GM12872 (cell line): ENCODE results near the gene IFT43.

Experiments
- TF ChIP-seq, protein P1 (sequence below): IDR thresholded peaks from 3 replicates; pipeline ENCODE4 v1.5.1; 2011; ENCODE audit warnings: low read depth, mild to moderate bottlenecking, low read length, moderate library complexity; ENCODE audit not compliant: insufficient read depth

IFT43 gene

DNA sequence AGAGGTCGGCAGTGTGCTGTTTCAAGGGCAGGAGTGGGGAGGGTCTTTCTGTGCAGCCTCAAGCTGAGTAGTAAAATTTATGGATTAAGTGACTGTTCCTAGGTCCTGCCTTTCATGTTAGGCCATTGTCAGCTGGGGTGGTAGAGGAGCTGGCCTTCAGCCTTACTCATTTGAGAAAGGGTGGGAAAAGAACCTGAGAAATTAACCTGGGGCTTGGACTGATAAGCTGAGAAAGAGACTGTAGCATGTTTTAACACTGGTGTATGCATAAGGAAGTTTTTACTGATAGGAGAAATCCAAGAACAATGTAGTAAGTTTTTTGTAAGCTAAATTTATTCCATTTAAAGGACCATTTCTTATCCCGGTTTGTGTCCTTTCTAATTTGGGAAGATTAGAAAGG, 20.7 kb downstream of the IFT43 start:
- TF ChIP-seq, protein P1, sequence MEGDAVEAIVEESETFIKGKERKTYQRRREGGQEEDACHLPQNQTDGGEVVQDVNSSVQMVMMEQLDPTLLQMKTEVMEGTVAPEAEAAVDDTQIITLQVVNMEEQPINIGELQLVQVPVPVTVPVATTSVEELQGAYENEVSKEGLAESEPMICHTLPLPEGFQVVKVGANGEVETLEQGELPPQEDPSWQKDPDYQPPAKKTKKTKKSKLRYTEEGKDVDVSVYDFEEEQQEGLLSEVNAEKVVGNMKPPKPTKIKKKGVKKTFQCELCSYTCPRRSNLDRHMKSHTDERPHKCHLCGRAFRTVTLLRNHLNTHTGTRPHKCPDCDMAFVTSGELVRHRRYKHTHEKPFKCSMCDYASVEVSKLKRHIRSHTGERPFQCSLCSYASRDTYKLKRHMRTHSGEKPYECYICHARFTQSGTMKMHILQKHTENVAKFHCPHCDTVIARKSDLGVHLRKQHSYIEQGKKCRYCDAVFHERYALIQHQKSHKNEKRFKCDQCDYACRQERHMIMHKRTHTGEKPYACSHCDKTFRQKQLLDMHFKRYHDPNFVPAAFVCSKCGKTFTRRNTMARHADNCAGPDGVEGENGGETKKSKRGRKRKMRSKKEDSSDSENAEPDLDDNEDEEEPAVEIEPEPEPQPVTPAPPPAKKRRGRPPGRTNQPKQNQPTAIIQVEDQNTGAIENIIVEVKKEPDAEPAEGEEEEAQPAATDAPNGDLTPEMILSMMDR: no peak

DNA sequence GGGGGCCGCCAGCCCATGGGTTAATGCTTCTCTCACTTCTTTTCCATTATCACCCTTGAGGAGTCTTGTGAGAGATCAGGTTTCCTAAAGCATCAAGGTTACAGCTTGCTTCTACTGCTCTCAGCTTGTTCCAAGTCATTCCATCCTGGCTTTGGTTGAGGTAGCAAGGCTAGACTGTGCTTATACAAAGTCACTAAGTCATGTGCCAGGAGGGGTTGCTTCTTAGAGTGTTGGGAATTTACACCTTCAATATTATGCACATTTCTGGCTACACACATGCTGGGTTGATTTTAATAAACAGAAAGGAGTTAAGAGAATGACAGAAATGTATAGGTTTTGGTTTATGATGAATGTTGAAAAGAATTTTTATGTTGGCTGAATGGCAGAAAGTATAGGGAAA, 21.8 kb downstream of the IFT43 start:
- TF ChIP-seq, protein P1: no peak

DNA sequence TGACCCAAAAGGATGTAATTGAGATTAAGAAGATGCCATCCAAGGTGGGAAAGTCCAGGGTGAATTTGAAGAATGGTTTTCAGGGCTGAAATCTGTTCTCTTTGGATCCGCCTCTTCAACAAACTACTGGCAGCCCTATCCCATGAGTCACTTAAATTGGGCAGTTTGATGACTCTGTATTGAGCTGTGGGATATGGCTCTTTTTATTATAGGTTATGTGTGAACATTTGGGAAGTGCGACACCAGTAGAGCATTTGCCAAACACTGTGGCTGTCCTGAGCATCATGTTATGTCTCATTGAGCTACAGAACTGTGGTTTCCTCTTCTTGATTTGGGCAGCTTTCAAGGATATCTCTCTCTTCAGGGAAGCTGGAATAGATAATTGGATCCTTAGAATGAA, 22.3 kb downstream of the IFT43 start:
- TF ChIP-seq, protein P1: no peak

DNA sequence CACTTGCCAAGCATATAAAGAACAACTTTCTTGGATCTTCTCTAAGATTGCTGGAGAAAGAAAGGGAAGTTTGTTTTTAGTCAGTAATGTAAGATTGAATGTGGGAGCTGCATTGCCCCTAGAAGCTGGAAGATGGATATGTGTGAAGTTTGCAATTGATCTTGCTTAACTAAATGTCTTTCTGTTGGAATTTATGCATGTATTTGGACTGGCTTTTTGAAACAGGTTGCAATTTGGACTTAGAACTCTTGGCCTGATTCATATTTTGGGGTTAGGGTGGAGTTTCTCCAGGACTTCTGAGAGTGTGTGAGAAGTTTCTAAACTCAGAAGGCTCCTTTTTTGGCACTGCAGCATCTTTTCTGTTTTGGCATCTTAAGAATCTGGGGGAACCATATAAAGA, 26.4 kb downstream of the IFT43 start:
- TF ChIP-seq, protein P1: no peak

DNA sequence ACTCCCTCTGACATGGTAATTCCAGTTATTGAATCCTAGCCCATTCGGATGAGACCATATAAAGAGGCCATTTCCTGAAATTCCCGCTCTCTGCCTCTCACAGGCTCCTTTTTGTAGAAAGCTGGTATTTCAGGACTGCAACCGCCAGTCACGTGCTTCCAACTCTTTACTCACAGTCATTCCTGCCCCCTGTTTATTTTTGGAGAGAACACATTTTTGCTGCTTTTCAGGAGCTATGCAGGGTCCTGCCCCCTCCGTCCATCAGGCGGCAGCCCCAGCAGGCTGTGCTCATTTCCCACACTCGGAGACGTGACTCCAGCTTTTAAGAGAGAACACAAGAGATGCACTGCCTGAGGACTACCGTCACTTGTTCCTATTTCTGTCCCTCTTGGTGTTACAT, 26.8 kb downstream of the IFT43 start:
- TF ChIP-seq, protein P1: no peak

DNA sequence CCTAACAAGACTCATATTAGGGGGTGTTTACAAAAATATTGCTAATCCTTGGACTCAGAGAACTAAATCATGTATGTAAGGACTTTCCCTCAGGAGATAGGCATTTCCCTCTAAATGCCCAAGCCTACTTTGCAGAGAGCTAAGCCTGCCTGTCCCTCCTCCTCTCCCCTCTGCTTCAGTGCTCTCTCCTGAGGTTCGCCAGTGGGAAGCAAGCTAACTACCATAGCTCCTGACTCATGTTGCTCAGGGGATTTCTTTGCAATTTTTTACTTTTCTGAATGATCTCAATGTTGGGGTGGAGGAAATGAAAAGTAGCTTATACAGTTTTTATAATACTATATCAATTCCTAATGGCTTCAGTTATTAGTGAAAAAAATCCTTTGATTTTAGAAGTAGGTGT, 29.6 kb downstream of the IFT43 start:
- TF ChIP-seq, protein P1: no peak

DNA sequence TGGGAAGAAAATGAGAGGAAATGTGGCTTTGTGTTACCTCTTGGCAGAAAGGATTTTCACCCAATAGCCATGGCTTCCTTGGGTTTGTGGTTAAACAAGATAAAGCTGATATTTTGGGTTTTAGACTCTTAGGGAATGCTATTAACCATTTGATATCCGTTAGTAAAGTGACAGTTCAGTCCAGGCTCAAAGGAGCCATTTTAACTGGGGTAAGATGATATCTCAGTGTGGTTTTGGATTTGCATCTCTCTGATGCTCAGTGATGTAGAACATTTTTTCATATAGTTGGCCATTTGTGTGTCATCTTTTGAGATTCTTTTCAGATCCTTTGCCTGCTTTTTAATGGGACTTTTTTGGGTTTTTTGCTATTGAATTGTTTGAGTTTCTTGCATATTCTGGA, 30.1 kb downstream of the IFT43 start:
- TF ChIP-seq, protein P1: no peak

DNA sequence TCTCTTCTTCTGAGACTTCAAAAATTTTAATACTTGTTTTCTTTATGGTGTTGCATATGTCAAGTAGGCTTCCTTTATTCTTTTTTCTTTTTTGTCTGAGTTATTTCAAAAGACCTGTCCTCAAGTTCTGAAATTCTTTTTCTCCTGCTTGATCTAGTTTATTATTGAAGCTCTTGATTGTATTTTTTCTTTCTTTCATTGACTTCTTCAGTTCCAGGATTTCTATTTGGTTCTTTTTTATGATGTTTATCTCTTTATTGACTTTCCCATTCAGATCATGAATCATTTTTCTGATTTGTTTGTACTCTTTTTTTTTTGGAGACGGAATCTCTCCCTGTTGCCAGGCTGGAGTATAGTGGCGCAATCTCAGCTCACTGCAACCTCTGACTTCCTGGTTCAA, 34.1 kb downstream of the IFT43 start:
- TF ChIP-seq, protein P1: no peak
